Bronchial epithelial cell (primary cell): ENCODE measurements around the gene CHD9. TPM values are rescaled to one million over a fixed set of nuclear protein-coding genes. Genes with fewer than 3 reads are reported as not detected.
A peak's percentile ranks its signal among the peaks of the same experiment; 100 is the strongest.
"Not testable (repeated sequence)": the region's sequence is repeated elsewhere in the genome, so short reads cannot be mapped to it uniquely, and the experiment has no call there.

Experiments used
- DNase-seq: peaks from one replicate; pipeline ENCODE4 v3.0.0-alpha.2; 2010; ENCODE audit warnings: low read depth
- FAIRE-seq: peaks from 2 replicates; lab custom pipeline; 2011; peaks lifted over from hg19 to GRCh38; lab: Jason Lieb, UNC
- H3K27me3 ChIP-seq: 2 replicates; pipeline ENCODE4 v1.5.1; 2011; ENCODE audit warnings: low read length; ENCODE audit not compliant: control insufficient read depth, insufficient read depth
- H3K36me3 ChIP-seq: 2 replicates; pipeline ENCODE4 v1.5.1; 2011; ENCODE audit warnings: low read length; ENCODE audit not compliant: control insufficient read depth, insufficient read depth
- H3K4me3 ChIP-seq: 2 replicates; pipeline ENCODE4 v1.5.1; 2011; ENCODE audit warnings: mild to moderate bottlenecking, low read depth, low read length, control low read depth
- CTCF ChIP-seq: IDR thresholded peaks from 2 replicates; pipeline ENCODE4 v1.5.1; 2011; ENCODE audit warnings: mild to moderate bottlenecking, moderate library complexity, low read length, control low read depth, inconsistent platforms; ENCODE audit not compliant: insufficient read depth, severe bottlenecking
- total RNA-seq: library from RNA; depleted of rRNA; stranded (reverse); fragments of >200 nt; gene quantifications from 2 replicates; pipeline ENCODE4 v1.2.1, GENCODE V29; 2014

The CHD9 gene
- total RNA-seq, 1 donor from 2014 or later, result 35.3 TPM

- H3K4me3 ChIP-seq, result no peak overlapping the region
- FAIRE-seq (no peak), DNase-seq (no peak)
Measured at GRCh38 chr16:53043986-53044601, 10.7 kb upstream of the CHD9 start.

GRCh38 chr16:53045341-53046220, 9.2 kb upstream of the CHD9 start:
- no peak for DNase-seq
- no peak for TF ChIP-seq CTCF
- H3K36me3 ChIP-seq, result no peaks in the 10 kb centered on the region
- H3K27me3 ChIP-seq, result no peaks in the 10 kb centered on the region
- H3K4me3 ChIP-seq, result no peak overlapping the region
- FAIRE-seq, result no peak

More at GRCh38 chr16:53043986-53044601, 10.7 kb upstream of the CHD9 start:
- no peaks in the 10 kb centered on the region for H3K36me3 ChIP-seq
- no peaks in the 10 kb centered on the region for H3K27me3 ChIP-seq
- no peak for TF ChIP-seq CTCF

GRCh38 chr16:53047515-53047914, 7.3 kb upstream of the CHD9 start:
- H3K36me3 ChIP-seq, H3K27me3 ChIP-seq, FAIRE-seq, DNase-seq, H3K4me3 ChIP-seq: not testable (repeated sequence)

- H3K4me3 ChIP-seq, result no peak overlapping the region
- FAIRE-seq (no peak), DNase-seq (no peak)
- H3K27me3 ChIP-seq, result no peaks in the 10 kb centered on the region
- H3K36me3 ChIP-seq, result no peaks in the 10 kb centered on the region
- no peak for TF ChIP-seq CTCF
Measured at GRCh38 chr16:53048139-53048915, 6.5 kb upstream of the CHD9 start.

- DNase-seq, FAIRE-seq, H3K4me3 ChIP-seq, H3K36me3 ChIP-seq, H3K27me3 ChIP-seq: not testable (repeated sequence)
Measured at GRCh38 chr16:53051255-53051654, 3.5 kb upstream of the CHD9 start.

- DNase-seq, result peak; percentile 99
- Histone ChIP-seq H3K36me3 (no peaks in the 10 kb centered on the region), H3K4me3 (peak within 1 kb of the TSS; percentile 11), H3K27me3 (no peaks in the 10 kb centered on the region)
- TF ChIP-seq CTCF, result no peak
- peak; percentile 93 for FAIRE-seq
Measured at GRCh38 chr16:53052519-53053501, 2.0 kb upstream of the CHD9 start, which contains the start of gene CHD9NB. Gene CHD9NB (minus strand): TSS chr16:53052897. CDS start chr16:53044158, 8,739 bp downstream.
